GF-D8 (cell line): Measurements from ENCODE around the gene CD4.
"Not testable (repeated sequence)": the region's sequence is repeated elsewhere in the genome, so short reads cannot be mapped to it uniquely, and the experiment has no call there.

Experiments
- DNase-seq: peaks from one replicate; lab custom pipeline; 2025; lab: John Stamatoyannopoulos, UW

The CD4 gene

GRCh38 chr12:6847676-6848075 lies 58.3 kb downstream of the CD4 start:
- DNase-seq = no peak

DNA sequence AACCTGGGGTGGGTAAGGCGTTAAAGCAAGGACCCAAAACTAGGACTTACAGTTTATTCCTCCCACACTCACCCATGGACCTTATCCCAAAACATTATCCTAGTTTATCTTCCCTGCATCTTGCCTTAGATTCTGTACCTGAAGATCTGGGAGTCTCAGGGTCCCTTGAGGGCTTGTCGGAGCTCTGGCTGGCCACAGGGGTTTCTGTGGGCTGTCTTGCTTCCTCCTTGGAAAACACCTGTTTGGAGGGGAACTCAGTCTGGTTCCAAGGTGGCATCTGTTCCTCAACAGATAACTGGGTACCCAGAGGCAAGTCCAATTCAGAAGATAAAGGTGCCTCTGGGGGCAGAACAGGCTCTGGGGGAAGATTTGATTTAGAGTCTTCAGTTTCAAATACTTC lies 60.1 kb downstream of the CD4 start:
- DNase-seq = no peak

GRCh38 chr12:6849976-6850560 lies 60.7 kb downstream of the CD4 start:
- no peak for DNase-seq

DNA sequence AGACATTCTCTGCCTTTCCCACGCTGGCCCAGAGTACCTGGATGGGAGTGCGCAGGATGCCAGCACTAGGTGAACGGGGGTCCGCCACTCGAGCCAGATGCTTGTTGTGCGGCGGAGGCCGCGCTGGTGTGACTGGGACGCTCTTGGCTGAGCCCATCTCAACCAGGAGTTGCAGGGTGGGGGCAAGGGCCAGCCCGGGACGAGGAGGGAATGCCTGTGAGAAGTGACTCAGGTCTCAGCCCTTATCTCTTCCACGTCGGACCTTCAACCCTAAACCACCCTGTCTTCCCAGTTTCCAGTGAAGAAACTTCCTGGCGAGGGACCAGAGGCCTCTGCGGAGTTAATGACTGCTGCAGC lies 61.4 kb downstream of the CD4 start:
- no peak for DNase-seq

GRCh38 chr12:6851153-6851920 lies 62.0 kb downstream of the CD4 start, which contains the start of gene CDCA3:
Gene CDCA3, minus strand, starts transcription at chr12:6851286. Its CDS starts 334 bp downstream, at chr12:6850952.
- DNase-seq = peak; percentile 93

DNA sequence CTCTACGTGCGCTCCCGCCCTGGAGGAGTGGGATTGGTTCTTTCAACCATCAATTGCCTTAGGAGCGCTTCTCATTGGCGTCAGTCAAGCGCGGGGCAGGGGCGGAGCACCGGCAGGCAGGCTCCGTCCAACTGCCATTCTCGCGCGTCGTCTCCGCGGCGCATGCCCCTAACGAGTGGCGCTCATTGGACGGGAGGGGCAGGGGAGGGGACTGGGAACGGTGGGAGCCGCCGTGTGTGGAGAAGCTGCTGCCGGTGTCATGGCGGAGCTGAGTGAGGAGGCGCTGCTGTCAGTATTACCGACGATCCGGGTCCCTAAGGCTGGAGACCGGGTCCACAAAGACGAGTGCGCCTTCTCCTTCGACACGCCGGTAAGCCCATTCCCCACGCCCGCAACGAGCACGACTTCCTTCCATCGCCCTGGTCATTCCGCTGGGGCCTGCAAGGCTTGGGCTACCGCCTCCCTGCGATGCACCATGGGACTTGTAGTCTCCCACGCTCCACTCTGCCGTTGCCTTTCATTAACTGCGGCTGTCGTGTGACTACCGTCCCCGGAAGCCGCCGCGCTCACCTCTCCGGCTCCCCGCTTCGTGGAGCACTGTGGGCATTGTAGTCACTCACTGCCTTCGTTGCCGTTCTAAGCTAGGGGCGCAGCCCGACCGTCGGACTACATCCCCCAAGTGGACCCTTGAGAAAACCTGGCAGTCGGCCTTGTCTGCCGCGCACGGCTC lies 62.8 kb downstream of the CD4 start, which contains the start of gene USP5:
Gene USP5 (plus strand): TSS at position 230 of the 730 bp plus-strand sequence. CDS start 30 bp downstream, at position 260.
- peak; percentile 98 for DNase-seq

DNA sequence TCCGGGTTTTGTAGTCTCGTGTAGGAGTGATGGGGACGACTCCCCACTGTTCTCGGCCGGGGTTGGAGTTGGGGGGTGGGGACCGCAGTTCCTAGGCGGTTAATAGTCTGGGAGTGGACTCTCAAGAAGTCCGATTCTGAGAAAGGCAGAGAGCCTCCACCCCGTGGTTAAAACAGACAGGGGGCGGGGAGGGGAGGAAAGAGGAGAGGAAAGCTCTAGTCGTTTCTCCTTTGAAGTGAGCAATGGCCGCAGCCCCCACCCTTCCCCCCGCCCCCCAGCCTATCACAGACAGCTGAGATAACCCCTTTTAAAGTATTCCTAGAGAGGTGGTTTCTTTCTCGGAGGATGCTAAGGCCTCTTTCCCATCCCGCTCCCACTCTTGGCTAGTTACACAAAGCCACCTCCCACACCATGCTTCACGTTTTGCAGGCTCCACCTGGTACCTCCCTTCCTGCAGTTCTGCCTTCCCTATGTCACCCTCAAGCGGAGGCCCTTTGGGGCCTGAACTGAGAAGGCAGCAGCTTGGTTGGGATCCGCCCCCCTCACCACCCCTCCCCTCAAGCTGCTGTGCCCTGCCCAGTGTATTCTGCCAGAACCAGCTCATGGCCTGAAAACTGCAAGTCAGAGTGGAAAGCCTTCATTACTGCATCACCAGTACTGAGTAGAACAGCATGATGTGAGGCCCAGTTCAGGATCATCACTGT lies 63.5 kb downstream of the CD4 start:
- peak; percentile 14 for DNase-seq

DNA sequence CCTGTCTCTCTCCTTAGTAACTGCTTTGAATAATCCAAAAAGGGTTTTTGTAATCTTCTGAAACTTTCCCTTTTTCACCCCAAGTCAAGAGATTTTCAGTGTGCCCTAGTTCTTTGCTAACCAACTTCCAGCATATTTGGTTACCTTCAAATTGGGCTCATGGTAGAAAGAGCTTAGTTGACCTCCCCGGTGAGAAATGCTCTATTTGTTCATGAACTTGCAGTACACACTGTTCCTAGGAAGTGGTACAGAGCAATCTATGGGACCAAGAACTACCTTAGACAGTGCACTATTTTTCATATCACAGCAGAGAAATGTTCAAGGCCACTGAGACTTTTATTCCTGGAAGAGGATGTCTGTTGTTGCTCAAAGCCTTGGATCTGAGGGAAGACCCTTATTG lies 64.3 kb downstream of the CD4 start:
- no peak for DNase-seq

- DNase-seq = no peak
Measured at GRCh38 chr12:6854036-6854435, 64.7 kb downstream of the CD4 start.

DNA sequence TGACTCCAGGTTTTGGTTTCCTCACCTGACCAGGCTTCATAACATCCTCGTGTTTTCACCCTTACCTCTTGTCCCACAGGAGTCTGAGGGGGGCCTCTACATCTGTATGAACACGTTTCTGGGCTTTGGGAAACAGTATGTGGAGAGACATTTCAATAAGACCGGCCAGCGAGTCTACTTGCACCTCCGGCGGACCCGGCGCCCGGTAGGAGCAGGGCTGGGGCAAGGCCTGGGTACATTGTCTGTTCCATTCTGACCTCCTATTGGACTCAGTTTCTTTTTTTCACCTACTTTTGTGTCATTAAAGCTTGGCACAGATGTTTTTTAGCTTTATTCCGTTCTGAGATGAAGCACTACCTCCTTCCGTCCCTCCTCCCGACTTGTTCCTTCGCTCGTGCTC lies 66.0 kb downstream of the CD4 start:
- DNase-seq = no peak

DNA sequence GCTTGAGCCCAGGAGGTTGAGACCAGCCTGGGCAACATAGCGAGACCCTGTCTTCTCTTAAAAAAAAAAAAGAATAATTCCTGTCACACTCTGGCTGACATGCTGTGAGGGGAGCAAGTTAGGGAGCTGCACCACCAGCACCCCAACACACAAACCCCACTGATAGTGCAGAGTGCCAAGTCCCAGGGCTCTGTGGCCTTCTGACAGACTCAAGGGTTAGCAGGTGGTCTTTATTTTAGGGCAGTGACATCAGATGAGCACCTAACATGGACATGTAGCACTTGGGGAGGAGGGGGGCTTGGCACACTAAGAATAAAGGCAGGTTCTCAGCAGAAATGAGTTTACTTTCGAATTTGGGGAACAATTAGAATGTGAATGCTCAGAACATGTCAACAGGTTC lies 69.5 kb downstream of the CD4 start:
- no peak for DNase-seq

DNA sequence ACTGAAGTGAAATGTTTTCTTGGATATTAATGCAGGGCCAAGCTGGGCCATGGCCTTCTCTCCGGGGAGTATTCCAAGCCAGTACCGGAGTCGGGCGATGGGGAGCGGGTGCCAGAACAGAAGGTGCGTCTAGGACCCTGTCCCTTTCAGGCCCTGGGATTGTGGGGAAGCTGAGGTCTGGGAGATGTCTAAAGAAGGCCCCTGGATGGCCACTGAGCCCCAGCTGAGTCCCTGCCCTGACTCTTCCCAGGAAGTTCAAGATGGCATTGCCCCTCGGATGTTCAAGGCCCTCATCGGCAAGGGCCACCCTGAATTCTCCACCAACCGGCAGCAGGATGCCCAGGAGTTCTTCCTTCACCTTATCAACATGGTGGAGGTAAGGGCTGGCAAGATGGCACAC lies 70.8 kb downstream of the CD4 start:
- DNase-seq = no peak

GRCh38 chr12:6860942-6861341 lies 71.6 kb downstream of the CD4 start:
- DNase-seq = no peak

GRCh38 chr12:6861391-6861790 lies 72.1 kb downstream of the CD4 start:
- DNase-seq = no peak

DNA sequence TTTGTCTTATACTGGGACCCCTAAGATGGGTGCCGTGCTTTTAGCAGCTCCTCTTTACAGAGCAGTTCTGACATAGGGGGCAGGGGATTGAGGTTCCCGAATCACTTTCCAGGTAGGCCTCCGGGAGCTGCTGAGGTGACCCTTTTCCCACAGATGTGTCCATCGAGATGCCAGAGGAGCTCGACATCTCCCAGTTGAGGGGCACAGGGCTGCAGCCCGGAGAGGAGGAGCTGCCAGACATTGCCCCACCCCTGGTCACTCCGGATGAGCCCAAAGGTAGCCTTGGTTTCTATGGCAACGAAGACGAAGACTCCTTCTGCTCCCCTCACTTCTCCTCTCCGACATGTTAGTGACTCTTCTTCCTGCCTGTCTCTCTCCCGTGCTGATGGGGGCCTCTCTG lies 73.7 kb downstream of the CD4 start:
- no peak for DNase-seq

DNA sequence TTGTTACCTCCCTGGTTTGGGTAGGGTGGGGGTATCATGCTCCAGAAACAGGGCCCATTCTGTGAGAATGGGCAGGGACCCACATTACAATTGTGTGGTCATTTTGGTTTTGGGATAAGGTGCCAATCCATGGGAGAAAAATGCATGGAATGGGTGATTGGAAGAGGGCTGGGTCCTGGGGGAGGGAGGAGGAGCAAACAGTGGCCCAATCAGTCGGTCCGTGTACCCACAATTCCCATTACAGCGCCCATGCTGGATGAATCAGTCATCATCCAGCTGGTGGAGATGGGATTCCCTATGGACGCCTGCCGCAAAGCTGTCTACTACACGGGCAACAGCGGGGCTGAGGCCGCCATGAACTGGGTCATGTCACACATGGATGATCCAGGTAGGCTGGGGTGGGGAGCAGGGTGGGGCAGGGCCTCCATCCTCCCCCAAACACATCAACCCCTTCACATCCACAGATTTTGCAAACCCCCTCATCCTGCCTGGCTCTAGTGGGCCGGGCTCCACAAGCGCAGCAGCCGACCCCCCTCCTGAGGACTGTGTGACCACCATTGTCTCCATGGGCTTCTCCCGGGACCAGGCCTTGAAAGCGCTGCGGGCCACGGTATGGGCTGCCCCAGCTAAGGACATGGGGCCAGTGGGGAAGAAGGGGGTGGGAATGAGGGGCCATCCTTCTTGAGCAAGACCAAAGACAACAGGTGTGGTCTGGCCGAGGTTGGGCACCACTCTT lies 74.4 kb downstream of the CD4 start:
- DNase-seq = no peak

DNA sequence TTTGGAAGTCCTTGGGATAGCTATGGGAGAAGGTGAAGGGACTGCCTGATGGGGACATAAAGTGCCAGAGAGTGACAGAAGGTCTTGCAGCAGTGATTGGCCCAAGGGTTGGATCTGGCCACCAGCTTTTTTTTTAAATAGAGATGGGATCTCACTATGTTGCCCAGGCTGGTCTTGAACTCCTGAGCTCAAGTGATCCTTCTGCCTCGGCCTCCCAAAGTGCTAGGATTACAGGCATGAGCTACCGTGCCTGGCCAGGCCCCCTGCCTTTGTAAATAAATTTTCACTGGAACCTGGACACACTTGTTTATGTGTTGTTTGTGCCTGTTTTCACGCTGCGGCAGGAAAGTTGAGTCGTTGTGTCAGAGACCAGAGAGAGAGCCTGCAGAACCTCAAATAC lies 76.0 kb downstream of the CD4 start:
- not testable (repeated sequence) for DNase-seq

DNA sequence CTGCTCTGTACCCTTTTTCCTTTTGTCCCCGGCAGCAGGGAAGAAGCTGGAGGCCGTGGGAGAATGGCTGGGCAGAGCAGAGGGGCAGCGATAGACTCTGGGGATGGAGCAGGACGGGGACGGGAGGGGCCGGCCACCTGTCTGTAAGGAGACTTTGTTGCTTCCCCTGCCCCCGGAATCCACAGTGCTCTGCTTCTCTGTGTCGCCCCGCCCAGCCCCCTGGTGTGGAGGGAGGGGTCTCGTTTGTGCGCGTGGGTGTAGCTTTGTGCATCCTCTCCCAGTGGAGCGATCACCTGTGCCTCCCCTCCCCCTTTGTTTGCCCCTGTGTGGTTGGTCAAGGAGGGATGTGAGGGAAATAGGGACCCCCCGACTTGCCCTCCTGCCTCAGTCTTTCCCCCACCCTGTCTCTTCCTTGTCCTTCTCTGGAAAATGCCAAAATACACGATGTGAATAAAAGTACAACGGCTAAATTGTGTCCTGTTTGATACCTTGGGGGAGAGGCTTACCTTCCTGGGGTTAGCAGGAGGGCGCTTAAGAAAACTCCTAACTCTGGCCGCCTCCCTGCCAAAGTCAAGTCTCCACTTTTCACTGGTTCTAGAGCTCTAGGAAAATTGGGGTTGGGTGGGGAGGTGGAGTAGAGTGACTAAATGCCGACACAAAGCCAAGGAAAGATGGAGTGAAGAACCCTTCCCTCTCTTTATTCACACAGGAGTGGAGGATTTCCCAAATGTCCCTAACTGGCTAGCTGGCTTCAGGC lies 77.0 kb downstream of the CD4 start:
- DNase-seq = no peak

- no peak for DNase-seq
Measured at GRCh38 chr12:6866920-6867412, 77.6 kb downstream of the CD4 start.

DNA sequence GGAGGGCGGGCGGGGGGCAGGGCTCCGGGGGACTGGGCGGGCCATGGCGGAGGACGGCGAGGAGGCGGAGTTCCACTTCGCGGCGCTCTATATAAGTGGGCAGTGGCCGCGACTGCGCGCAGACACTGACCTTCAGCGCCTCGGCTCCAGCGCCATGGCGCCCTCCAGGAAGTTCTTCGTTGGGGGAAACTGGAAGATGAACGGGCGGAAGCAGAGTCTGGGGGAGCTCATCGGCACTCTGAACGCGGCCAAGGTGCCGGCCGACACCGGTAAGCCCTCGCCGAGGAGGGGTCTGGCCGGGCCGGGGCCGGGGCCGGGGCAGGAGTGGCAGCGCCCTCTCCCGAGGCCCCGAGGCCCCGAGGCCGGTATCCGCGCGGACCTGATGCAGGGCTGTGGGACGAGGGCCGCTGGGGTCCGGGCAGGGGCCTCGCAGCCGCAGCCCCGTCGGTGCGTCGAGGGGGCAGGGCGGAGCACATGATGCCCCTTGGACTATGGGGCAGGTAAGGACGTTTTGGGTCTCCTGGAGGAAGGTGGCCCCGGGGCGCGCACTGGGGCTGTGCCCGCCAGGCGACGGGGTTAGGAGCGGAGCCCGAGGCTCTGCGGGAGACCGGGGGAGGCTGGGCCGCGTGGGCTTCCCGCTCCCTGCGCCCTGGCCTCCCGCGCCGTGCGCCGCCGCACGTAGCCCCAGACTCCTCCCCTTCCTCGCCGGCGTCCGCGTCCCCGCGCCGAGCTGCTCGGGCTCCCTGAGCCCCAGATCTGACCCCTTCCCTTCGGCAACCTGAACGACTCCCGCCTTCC lies 78.3 kb downstream of the CD4 start, which contains the start of gene TPI1:
Gene TPI1 (plus strand): TSS at position 119 of the 798 bp plus-strand sequence. CDS start 36 bp downstream, at position 155.
- DNase-seq = peak; percentile 51
